GM13976 (cell line): Measurements from ENCODE around the gene HBM.
"Not testable (repeated sequence)": the region's sequence is repeated elsewhere in the genome, so short reads cannot be mapped to it uniquely, and the experiment has no call there.

Experiments used
- DNase-seq: peaks from one replicate; pipeline ENCODE4 v3.0.0; 2012; ENCODE audit warnings: low spot score
- CTCF ChIP-seq: IDR thresholded peaks from 2 replicates; pipeline ENCODE4 v1.5.1; 2012; ENCODE audit warnings: borderline replicate concordance, mild to moderate bottlenecking; ENCODE audit not compliant: insufficient read depth; ENCODE audit errors: extremely low read depth, missing control alignments, control extremely low read depth
- in situ Hi-C: fragments of 300-500 bp; cut with MboI; formaldehyde crosslinking; loops from one replicate; pipeline ENCODE4 v1.12.0; 2022; ENCODE audit warnings: low sequenced_read_pairs, mixed read lengths, inconsistent platforms; ENCODE audit not compliant: unreplicated experiment

HBM gene

DNA sequence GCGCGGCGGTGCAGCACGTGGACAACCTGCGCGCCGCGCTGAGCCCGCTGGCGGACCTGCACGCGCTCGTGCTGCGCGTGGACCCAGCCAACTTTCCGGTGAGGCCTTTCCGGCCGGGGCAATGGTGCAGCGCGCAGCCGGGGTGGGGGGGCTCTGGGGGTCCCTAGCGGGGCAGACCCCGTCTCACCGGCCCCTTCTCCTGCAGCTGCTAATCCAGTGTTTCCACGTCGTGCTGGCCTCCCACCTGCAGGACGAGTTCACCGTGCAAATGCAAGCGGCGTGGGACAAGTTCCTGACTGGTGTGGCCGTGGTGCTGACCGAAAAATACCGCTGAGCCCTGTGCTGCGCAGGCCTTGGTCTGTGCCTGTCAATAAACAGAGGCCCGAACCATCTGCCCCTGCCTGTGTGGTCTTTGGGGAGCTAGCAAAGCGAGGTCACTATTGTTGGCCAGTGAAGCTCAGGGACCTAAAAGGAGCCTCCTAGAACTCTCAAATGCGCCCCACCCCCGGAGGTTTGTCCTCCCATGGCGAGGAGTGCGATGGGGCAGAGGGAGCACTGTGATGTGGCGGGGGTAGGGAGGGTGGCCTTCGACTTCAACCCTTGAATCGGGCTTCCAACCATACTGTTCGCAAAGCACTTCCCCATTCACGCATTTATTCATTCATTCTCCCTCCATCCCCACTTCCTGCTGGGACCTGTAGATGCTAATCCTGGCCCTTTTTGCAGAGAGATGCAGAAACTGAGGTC lies 770 bp downstream of the HBM start:
- no peak for DNase-seq
- TF ChIP-seq CTCF, result no peak
- in situ Hi-C loops, result no loop called here

GRCh38 chr16:167122-167690 lies 1.4 kb downstream of the HBM start:
- DNase-seq, result no peak
- TF ChIP-seq CTCF, result no peak
- in situ Hi-C loops, result no loop called here

GRCh38 chr16:168424-168823 lies 2.6 kb downstream of the HBM start:
- TF ChIP-seq CTCF, result no peak
- in situ Hi-C loops, result no loop called here
- no peak for DNase-seq

DNA sequence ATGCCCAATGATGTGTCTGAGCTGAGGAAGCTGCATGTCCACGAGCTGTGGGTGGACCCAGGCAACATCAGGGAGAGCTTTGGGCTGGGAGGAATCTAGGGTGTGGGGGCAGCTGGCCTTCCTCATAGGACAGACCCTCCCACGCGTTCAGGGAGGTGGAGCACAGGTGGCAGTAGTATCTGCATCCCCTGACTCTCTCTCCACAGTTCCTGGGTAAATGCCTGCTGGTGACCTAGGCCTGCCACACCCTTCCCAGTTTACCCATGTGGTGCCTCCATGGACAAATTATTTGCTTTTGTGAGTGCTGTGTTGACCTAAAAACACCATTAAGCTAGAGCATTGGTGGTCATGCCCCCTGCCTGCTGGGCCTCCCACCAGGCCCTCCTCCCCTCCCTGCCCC lies 3.2 kb downstream of the HBM start:
- in situ Hi-C loops, result no loop called here
- no peak for DNase-seq
- TF ChIP-seq CTCF, result no peak

- DNase-seq, in situ Hi-C loops: not testable (repeated sequence)
These were observed 4.3 kb downstream of the HBM start for GRCh38 chr16:170088-170507.

- TF ChIP-seq CTCF, result no peak
- in situ Hi-C loops, result no loop called here
- no peak for DNase-seq
These were observed 5.0 kb downstream of the HBM start for GRCh38 chr16:170788-171187.

GRCh38 chr16:172374-172941 lies 6.7 kb downstream of the HBM start, which contains the start of gene HBA2:
Gene HBA2 (plus strand): TSS chr16:172876. CDS start chr16:172913, 37 bp downstream.
- DNase-seq, in situ Hi-C loops: not testable (repeated sequence)

DNA sequence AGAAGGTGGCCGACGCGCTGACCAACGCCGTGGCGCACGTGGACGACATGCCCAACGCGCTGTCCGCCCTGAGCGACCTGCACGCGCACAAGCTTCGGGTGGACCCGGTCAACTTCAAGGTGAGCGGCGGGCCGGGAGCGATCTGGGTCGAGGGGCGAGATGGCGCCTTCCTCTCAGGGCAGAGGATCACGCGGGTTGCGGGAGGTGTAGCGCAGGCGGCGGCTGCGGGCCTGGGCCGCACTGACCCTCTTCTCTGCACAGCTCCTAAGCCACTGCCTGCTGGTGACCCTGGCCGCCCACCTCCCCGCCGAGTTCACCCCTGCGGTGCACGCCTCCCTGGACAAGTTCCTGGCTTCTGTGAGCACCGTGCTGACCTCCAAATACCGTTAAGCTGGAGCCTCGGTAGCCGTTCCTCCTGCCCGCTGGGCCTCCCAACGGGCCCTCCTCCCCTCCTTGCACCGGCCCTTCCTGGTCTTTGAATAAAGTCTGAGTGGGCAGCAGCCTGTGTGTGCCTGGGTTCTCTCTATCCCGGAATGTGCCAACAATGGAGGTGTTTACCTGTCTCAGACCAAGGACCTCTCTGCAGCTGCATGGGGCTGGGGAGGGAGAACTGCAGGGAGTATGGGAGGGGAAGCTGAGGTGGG lies 7.6 kb downstream of the HBM start:
- in situ Hi-C loops, DNase-seq: not testable (repeated sequence)

DNA sequence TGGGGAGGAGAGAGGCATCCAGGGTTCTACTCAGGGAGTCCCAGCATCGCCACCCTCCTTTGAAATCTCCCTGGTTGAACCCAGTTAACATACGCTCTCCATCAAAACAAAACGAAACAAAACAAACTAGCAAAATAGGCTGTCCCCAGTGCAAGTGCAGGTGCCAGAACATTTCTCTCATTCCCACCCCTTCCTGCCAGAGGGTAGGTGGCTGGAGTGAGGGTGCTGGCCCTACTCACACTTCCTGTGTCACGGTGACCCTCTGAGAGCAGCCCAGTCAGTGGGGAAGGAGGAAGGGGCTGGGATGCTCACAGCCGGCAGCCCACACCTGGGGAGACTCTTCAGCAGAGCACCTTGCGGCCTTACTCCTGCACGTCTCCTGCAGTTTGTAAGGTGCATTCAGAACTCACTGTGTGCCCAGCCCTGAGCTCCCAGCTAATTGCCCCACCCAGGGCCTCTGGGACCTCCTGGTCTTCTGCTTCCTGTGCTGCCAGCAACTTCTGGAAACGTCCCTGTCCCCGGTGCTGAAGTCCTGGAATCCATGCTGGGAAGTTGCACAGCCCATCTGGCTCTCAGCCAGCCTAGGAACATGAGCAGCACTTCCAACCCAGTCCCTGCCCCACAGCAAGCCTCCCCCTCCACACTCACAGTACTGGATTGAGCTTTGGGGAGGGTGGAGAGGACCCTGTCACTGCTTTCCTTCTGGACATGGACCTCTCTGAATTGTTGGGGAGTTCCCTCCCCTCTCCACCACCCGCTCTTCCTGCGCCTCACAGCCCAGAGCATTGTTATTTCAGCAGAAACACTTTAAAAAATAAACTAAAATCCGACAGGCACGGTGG lies 8.4 kb downstream of the HBM start:
- DNase-seq, in situ Hi-C loops: not testable (repeated sequence)
